B cell (primary cell): Measurements from ENCODE around the gene ELMO3.

Experiments
- EZH2 ChIP-seq: IDR thresholded peaks from 2 replicates; pipeline ENCODE4 v1.6.1; 2012; ENCODE audit warnings: borderline replicate concordance, low read depth, mild to moderate bottlenecking, moderate library complexity, low read length; ENCODE audit not compliant: insufficient read depth, poor library complexity, severe bottlenecking
- TF ChIP-seq, protein P1 (sequence below): fragments of 200-600 bp; IDR thresholded peaks from one replicate; pipeline ENCODE4 v1.8.0; 2022; ENCODE audit warnings: antibody characterized with exemption, mild to moderate bottlenecking

DNA sequence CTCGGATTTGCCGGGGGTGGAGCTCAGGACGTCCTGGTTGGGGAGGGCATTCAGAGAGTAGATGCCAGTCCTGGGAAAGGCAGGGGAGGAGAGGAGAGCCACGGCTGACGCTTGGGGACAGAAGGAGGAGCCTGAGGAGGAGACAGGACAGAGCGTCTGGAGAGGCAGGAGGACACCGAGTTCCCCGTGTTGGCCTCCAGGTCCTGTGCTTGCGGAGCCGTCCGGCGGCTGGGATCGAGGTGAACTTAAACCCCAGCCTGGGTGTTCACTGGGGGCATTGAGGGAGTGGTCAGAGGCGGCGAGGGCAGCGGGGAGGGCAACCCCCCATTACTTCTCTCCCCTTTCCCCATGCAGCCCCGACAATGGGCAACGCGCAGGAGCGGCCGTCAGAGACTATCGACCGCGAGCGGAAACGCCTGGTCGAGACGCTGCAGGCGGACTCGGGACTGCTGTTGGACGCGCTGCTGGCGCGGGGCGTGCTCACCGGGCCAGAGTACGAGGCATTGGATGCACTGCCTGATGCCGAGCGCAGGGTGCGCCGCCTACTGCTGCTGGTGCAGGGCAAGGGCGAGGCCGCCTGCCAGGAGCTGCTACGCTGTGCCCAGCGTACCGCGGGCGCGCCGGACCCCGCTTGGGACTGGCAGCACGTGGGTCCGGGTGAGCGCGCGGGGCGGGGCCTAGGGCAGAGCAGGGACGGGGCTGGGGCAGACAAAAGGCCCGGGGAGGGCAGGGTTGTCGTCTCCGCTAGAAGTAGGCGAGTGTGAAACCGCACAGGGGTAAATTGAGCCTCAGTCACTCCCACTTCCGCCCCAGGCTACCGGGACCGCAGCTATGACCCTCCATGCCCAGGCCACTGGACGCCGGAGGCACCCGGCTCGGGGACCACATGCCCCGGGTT, 24.9 kb upstream of the ELMO3 start:
- TF ChIP-seq, protein P1, sequence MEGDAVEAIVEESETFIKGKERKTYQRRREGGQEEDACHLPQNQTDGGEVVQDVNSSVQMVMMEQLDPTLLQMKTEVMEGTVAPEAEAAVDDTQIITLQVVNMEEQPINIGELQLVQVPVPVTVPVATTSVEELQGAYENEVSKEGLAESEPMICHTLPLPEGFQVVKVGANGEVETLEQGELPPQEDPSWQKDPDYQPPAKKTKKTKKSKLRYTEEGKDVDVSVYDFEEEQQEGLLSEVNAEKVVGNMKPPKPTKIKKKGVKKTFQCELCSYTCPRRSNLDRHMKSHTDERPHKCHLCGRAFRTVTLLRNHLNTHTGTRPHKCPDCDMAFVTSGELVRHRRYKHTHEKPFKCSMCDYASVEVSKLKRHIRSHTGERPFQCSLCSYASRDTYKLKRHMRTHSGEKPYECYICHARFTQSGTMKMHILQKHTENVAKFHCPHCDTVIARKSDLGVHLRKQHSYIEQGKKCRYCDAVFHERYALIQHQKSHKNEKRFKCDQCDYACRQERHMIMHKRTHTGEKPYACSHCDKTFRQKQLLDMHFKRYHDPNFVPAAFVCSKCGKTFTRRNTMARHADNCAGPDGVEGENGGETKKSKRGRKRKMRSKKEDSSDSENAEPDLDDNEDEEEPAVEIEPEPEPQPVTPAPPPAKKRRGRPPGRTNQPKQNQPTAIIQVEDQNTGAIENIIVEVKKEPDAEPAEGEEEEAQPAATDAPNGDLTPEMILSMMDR = no peak
- TF ChIP-seq EZH2 = no peak
